Hepatocyte (in vitro differentiated cells): ENCODE results near the gene WDR48. TPM values are rescaled to one million over a fixed set of nuclear protein-coding genes. Genes with fewer than 3 reads are reported as not detected.

Source experiments
- DNase-seq: peaks from one replicate; pipeline ENCODE4 v3.0.0-alpha.2; 2016; ENCODE audit warnings: low spot score
- H2AFZ ChIP-seq: fragments of 200-600 bp; sonication (generic); 2 replicates; pipeline ENCODE4 v1.6.0; 2016; ENCODE audit warnings: antibody characterized with exemption, mild to moderate bottlenecking
- H3K27ac ChIP-seq: fragments of 200-600 bp; sonication (generic); 2 replicates; pipeline ENCODE4 v1.5.1; 2016; ENCODE audit warnings: mild to moderate bottlenecking
- H3K27me3 ChIP-seq: fragments of 200-600 bp; sonication (generic); 2 replicates; pipeline ENCODE4 v1.6.1; 2016
- H3K36me3 ChIP-seq: fragments of 200-600 bp; sonication (generic); replicated peaks from 2 replicates; pipeline ENCODE4 v1.5.1; 2016; ENCODE audit warnings: low read depth; ENCODE audit not compliant: insufficient read depth
- H3K4me1 ChIP-seq: fragments of 200-600 bp; sonication (generic); 2 replicates; pipeline ENCODE4 v1.5.1; 2016; ENCODE audit warnings: mild to moderate bottlenecking, moderate library complexity; ENCODE audit not compliant: insufficient read depth
- H3K4me2 ChIP-seq: fragments of 200-600 bp; sonication (generic); 2 replicates; pipeline ENCODE4 v1.6.0; 2016
- H3K4me3 ChIP-seq: fragments of 200-600 bp; sonication (generic); 2 replicates; pipeline ENCODE4 v1.5.1; 2016; ENCODE audit warnings: mild to moderate bottlenecking
- H3K79me2 ChIP-seq: fragments of 200-600 bp; sonication (generic); 2 replicates; pipeline ENCODE4 v1.6.0; 2017; ENCODE audit warnings: mild to moderate bottlenecking
- H3K9me2 ChIP-seq: fragments of 200-600 bp; sonication (generic); replicated peaks from 2 replicates; pipeline ENCODE4 v1.6.0; 2017; ENCODE audit warnings: mild to moderate bottlenecking; ENCODE audit not compliant: insufficient read depth
- H3K9me3 ChIP-seq: fragments of 200-600 bp; sonication (generic); 2 replicates; pipeline ENCODE4 v1.5.1; 2016; ENCODE audit warnings: low read depth, mild to moderate bottlenecking
- H4K20me1 ChIP-seq: fragments of 200-600 bp; sonication (generic); 2 replicates; pipeline ENCODE4 v1.6.0; 2016; ENCODE audit warnings: mild to moderate bottlenecking; ENCODE audit not compliant: insufficient read depth, poor library complexity, severe bottlenecking
- CTCF ChIP-seq: fragments of 200-600 bp; sonication (generic); IDR thresholded peaks from 2 replicates; pipeline ENCODE4 v1.5.1; 2016; ENCODE audit warnings: antibody characterized with exemption, mild to moderate bottlenecking; ENCODE audit not compliant: poor library complexity
- EZH2 ChIP-seq: fragments of 200-600 bp; sonication (generic); IDR thresholded peaks from 2 replicates; pipeline ENCODE4 v1.6.1; 2016; ENCODE audit warnings: antibody characterized with exemption, mild to moderate bottlenecking, borderline replicate concordance
- EZH2phosphoT487 ChIP-seq: fragments of 200-600 bp; sonication (generic); IDR thresholded peaks from one replicate; pipeline ENCODE4 v1.6.1; 2018; ENCODE audit warnings: antibody characterized with exemption, mild to moderate bottlenecking, low read depth, moderate library complexity; ENCODE audit not compliant: unreplicated experiment, severe bottlenecking
- WGBS: methylation state at CpG from one replicate; pipeline ENCODE4 v1.1.6; 2016; ENCODE audit warnings: low lambda C conversion rate; ENCODE audit errors: missing lambda C conversion rate; 5-methylcytosine and 5-hydroxymethylcytosine counted together
- polyA plus RNA-seq: library from polyadenylated mRNA; unstranded; fragments of >200 nt; fragmentation: Nextera tagmentation; extraction: Ambion mirVana; gene quantifications from 2 replicates; pipeline ENCODE4 v1.2.1, GENCODE V29; 2016
- total RNA-seq: library from RNA; depleted of rRNA; stranded (reverse); fragments of >200 nt; gene quantifications from 2 replicates; pipeline ENCODE4 v1.2.3, GENCODE V29; 2014

The WDR48 gene
- total and polyA plus RNA-seq, 2 experiments from 2014 or later: 25.0 to 34.7 TPM

- Histone ChIP-seq H3K36me3 (no peaks in the 10 kb centered on the region), H4K20me1 (no peaks in the 10 kb centered on the region), H3K27ac (no peak overlapping the region), H3K4me3 (no peak overlapping the region), H3K4me1 (no peaks in the 10 kb centered on the region), H3K4me2 (no peak overlapping the region), H3K79me2 (peaks cover 26% of the 10 kb centered on the region), H3K9me3 (no peaks in the 10 kb centered on the region), H3K27me3 (no peaks in the 10 kb centered on the region), H3K9me2 (no peaks in the 10 kb centered on the region), H2AFZ (no peak overlapping the region)
- TF ChIP-seq CTCF (no peak), EZH2 (no peak), EZH2phosphoT487 (no peak)
- 72% methylated on average over 3 of the region's 3 CpGs for WGBS
- DNase-seq: no peak
Measured at GRCh38 chr3:39068556-39068955, 16.7 kb downstream of the WDR48 start.

- Histone ChIP-seq H3K36me3 (no peaks in the 10 kb centered on the region), H3K27me3 (no peaks in the 10 kb centered on the region), H3K4me3 (no peak overlapping the region), H3K9me3 (no peaks in the 10 kb centered on the region), H2AFZ (no peak overlapping the region), H3K9me2 (no peaks in the 10 kb centered on the region), H3K79me2 (no peaks in the 10 kb centered on the region), H3K4me2 (no peak overlapping the region), H3K27ac (no peak overlapping the region), H3K4me1 (no peaks in the 10 kb centered on the region), H4K20me1 (no peaks in the 10 kb centered on the region)
- WGBS: 98% methylated on average over 10 of the region's 10 CpGs
- no peak for TF ChIP-seq EZH2phosphoT487
- TF ChIP-seq CTCF: no peak
- no peak for TF ChIP-seq EZH2
- no peak for DNase-seq
Measured at GRCh38 chr3:39075910-39076309, 24.1 kb downstream of the WDR48 start.

GRCh38 chr3:39079530-39079929 lies 27.7 kb downstream of the WDR48 start:
- Histone ChIP-seq H3K79me2 (no peaks in the 10 kb centered on the region), H3K27me3 (no peaks in the 10 kb centered on the region), H3K9me3 (no peaks in the 10 kb centered on the region), H3K27ac (no peak overlapping the region), H3K4me1 (no peaks in the 10 kb centered on the region), H3K36me3 (no peaks in the 10 kb centered on the region), H4K20me1 (no peaks in the 10 kb centered on the region), H3K4me2 (no peak overlapping the region), H2AFZ (no peak overlapping the region), H3K9me2 (no peaks in the 10 kb centered on the region), H3K4me3 (no peak overlapping the region)
- no peak for DNase-seq
- TF ChIP-seq EZH2: no peak
- no peak for TF ChIP-seq CTCF
- no peak for TF ChIP-seq EZH2phosphoT487

- TF ChIP-seq CTCF (no peak), EZH2phosphoT487 (no peak), EZH2 (no peak)
- Histone ChIP-seq H3K4me2 (no peak overlapping the region), H4K20me1 (no peaks in the 10 kb centered on the region), H3K4me3 (no peak overlapping the region), H2AFZ (no peak overlapping the region), H3K79me2 (no peaks in the 10 kb centered on the region), H3K36me3 (no peaks in the 10 kb centered on the region), H3K9me2 (no peaks in the 10 kb centered on the region), H3K27ac (no peak overlapping the region), H3K27me3 (no peaks in the 10 kb centered on the region), H3K4me1 (no peaks in the 10 kb centered on the region), H3K9me3 (no peaks in the 10 kb centered on the region)
- no peak for DNase-seq
Measured at GRCh38 chr3:39080026-39080425, 28.2 kb downstream of the WDR48 start.
